CD4-positive, alpha-beta T cell treated with Interleukin-15 for 1 hour (primary cell): ENCODE data around the gene NR2C1.
"Not testable (repeated sequence)": the region's sequence is repeated elsewhere in the genome, so short reads cannot be mapped to it uniquely, and the experiment has no call there.

Source experiments
- DNase-seq: peaks from one replicate; pipeline ENCODE4 v3.0.0-alpha.2; 2020

The NR2C1 gene

GRCh38 chr12:94997726-94998125 is 75.7 kb downstream of the NR2C1 start:
- DNase-seq: no peak

GRCh38 chr12:94997061-94997460 is 76.4 kb downstream of the NR2C1 start:
- DNase-seq: no peak

GRCh38 chr12:94994312-94994711 is 79.1 kb downstream of the NR2C1 start:
- DNase-seq: no peak

GRCh38 chr12:94993855-94994254 is 79.6 kb downstream of the NR2C1 start:
- DNase-seq: not testable (repeated sequence)

GRCh38 chr12:94990222-94990621 is 83.2 kb downstream of the NR2C1 start:
- no peak for DNase-seq

GRCh38 chr12:94988471-94988870 is 84.9 kb downstream of the NR2C1 start:
- peak; percentile 42 for DNase-seq

GRCh38 chr12:94987801-94988200 is 85.6 kb downstream of the NR2C1 start:
- DNase-seq: no peak

GRCh38 chr12:94987076-94987669 is 86.2 kb downstream of the NR2C1 start:
- no peak for DNase-seq

- not testable (repeated sequence) for DNase-seq
These were observed 88.3 kb downstream of the NR2C1 start for GRCh38 chr12:94985099-94985498.

GRCh38 chr12:94983321-94983720 is 90.1 kb downstream of the NR2C1 start:
- no peak for DNase-seq

GRCh38 chr12:94982456-94982855 is 91.0 kb downstream of the NR2C1 start:
- DNase-seq: no peak

- no peak for DNase-seq
These were observed 92.8 kb downstream of the NR2C1 start for GRCh38 chr12:94980577-94980976.

- no peak for DNase-seq
These were observed 93.5 kb downstream of the NR2C1 start for GRCh38 chr12:94979941-94980340.

GRCh38 chr12:94977766-94978468 is 95.5 kb downstream of the NR2C1 start:
- no peak for DNase-seq

GRCh38 chr12:94973221-94973620 is 100.2 kb downstream of the NR2C1 start:
- DNase-seq: no peak

GRCh38 chr12:94972795-94973194 is 100.6 kb downstream of the NR2C1 start:
- DNase-seq: no peak

- no peak for DNase-seq
These were observed 101.5 kb downstream of the NR2C1 start for GRCh38 chr12:94971923-94972322.

- no peak for DNase-seq
These were observed 102.9 kb downstream of the NR2C1 start for GRCh38 chr12:94970560-94970959.
